GM18502 (cell line): ENCODE measurements around the gene FBXO22.
"Not testable (repeated sequence)": the region's sequence is repeated elsewhere in the genome, so short reads cannot be mapped to it uniquely, and the experiment has no call there.

ENCODE experiments used
- ATAC-seq: cut with Tn5 transposase; IDR thresholded peaks from one replicate; pipeline ENCODE4 v1.9.1; 2021; ENCODE audit warnings: mild to moderate bottlenecking; ENCODE audit not compliant: unreplicated experiment, poor library complexity

Gene FBXO22

DNA sequence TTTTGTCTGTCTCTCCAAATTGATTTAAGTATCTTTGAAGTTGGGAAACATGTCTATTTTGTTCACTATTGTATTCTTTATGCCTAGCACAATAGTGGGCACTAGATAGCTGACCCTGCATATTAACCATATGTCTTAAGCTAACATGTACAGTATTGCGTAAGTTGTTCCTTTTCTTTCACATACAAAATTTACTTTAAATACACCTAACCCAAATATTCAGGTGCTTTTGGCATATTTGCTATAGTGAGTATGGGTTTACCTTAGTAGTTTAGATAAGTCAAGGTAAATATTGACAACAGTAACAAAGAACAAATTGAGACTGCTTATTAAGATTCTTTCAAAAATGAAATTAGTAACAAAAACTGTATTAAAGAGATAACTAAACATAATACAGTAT is 57.7 kb downstream of the FBXO22 start:
- ATAC-seq = no peak

DNA sequence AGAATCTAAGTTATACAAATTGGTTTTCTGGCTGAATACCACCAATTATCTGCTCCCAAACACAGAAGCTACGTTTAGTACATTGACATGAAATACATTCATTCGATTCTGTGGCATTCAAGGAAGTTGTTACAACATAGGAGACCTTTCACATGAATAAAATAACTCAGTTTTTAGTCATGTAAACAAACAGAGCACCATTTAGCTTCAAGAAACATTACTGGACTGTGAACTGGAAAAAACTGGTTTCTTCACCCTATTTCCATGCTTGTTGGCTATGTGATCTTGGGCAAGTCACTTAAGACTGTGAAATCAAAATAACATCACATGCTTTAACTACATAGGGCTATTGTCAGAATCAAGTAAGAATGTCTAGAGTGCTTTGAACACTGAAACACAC is 62.4 kb downstream of the FBXO22 start:
- ATAC-seq = no peak

DNA sequence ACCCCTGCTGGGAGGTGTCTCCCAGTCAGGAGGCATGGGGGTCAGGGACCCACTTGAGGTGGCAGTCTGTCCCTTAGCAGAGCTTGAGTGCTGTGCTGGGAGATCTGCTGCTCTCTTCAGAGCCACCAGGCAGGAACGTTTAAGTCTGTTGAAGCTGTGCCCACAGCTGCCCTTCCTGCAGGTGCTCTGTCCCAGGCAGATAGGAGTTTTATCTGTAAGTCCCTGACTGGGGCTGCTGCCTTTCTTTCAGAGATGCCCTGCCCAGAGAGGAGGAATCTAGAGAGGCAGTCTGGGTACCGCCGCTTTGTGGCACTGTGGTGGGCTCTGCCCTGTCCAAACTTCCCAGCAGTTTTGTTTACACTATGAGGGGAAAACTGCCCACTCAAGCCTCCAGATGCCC is 73.1 kb downstream of the FBXO22 start:
- not testable (repeated sequence) for ATAC-seq

DNA sequence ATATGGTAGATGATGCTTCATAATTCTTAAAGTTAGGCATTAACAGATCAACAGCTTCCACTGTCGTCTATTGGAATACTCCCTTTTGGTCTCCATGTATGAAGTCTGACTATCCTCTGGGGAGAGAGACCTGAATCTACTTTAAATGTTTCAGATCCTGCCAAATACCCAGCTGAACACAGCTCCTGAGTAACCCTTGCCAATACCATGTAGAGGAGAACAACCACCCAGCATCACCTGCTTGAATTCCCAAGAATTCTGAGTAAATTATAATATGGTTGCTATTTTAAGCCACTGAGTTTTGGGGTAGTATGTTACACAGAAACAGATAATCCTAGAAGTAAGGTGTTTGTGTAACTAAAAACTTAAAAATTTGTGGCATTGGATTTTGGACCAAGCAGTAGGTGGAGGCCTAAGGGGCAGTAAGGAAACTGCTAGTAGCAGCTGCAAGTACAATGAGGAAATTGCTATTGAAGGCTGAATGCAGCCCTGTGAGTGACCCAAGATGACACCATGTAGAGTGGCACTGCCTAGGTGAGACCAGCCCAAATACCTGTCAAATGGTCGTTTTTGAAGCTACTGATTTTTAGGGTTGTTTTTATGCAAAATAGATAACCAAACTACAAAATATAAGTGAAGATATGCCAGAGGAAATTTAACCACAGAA is 77.6 kb downstream of the FBXO22 start:
- no peak for ATAC-seq

DNA sequence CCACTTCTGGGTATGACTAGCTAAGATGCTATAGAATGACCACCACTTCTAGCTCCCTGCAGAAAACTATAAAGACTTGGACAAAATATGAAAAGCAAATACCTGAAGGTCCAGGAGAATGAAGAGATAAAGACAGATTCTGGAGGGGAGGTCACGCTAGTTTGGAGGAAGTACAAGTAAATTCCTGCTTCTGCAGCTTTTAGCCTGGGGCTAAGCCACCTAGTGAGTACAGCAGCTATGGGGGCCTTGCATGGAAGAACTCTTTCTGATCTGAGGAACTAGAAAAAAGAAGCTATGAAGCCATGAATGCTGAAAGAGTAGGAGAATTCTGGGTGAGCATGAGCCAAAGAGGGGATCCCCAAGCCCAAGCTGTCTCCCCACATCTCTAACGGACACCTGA is 78.8 kb downstream of the FBXO22 start:
- no peak for ATAC-seq

DNA sequence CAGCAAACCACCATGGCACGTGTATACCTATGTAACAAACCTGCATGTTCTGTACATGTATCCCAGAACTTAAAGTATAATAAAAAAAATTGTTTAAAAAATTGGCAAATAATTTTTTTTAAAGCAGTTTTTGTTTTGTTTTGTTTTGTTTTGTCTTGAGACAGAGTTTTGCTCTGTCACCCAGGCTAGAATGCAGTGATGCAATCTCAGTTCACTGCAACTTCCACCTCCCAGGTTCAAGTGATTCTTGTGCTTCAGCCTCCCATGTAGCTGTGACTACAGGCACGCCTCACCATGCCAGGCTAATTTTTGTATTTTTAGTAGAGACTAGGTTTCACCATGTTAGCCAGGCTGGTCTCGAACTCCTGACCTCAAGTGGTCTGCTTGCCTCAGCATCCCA is 81.0 kb downstream of the FBXO22 start:
- not testable (repeated sequence) for ATAC-seq

DNA sequence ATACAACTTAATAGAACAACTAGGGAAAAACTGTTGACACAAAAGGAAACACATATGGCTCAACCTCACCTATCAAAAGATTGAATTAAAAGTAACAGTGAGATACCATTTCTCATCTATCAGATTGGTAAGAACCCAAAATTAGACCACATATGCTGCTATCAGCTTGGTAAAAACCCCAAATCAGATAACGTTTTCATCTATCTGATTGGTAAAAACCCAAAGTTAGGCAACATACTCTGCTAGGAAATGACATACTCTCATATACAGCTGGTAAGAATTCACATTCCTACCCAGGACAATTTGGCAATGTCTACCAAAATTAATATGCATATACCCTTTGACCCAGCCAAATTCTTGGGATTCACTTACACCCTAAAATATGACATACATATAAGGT is 82.3 kb downstream of the FBXO22 start:
- no peak for ATAC-seq

DNA sequence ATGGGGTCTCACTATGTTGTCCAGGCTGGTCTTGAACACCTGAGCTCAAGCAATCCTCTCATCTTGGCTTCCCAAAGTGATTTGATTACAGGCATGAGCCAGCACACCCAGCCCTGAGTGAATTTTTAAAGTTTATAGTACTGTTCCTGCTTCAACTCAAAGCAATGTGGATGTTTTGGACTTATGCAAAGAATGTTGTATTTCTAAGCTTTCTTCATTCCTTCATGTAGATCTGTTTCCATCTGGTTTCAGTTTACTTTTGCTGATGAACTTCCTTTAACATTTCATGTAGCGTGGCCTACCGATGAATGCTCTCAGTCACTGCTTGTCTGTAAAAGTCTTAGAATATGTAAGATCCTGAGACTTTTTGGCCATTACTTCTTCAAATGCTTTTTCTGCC is 85.4 kb downstream of the FBXO22 start:
- no peak for ATAC-seq

DNA sequence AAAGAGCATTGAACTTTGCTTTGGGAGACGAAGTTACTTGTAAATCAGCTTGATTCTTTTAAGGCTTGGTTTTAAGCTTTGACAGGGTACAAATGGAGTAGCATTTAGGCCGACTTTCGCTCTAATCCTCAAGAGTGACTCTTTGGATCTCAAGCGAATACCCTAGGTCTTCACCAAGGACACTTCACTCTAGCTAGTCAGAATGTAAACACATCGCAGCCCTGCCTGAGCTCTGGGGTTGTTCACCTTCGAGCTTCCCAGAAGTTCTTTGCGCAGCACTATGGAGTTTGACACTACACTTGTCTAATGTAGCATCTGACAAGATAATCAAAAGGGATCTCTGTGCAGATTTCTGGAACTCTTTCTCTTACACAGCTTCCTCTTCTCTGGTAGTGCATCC is 86.2 kb downstream of the FBXO22 start:
- no peak for ATAC-seq
